SH-SY5Y (cell line): ENCODE measurements around the gene GPR143.

Experiments used
- GATA2 ChIP-seq: IDR thresholded peaks from 2 replicates; pipeline ENCODE4 v1.6.1; 2011; ENCODE audit warnings: mild to moderate bottlenecking, low read depth, low read length
- GATA3 ChIP-seq: IDR thresholded peaks from 2 replicates; pipeline ENCODE4 v1.6.1; 2011; ENCODE audit warnings: low read depth, mild to moderate bottlenecking, low read length, moderate library complexity

GPR143 gene

GRCh38 chrX:9765737-9766097 is at the start of gene GPR143:
Gene GPR143 (minus strand): TSS chrX:9765847. CDS start chrX:9765817, 30 bp downstream.
- no peak for TF ChIP-seq GATA3
- TF ChIP-seq GATA2, result no peak

- no peak for TF ChIP-seq GATA2
- no peak for TF ChIP-seq GATA3
Measured at GRCh38 chrX:9807355-9808182, 41.9 kb upstream of the GPR143 start.

- no peak for TF ChIP-seq GATA3
- TF ChIP-seq GATA2, result no peak
Measured at GRCh38 chrX:9805956-9806355, 40.3 kb upstream of the GPR143 start.

GRCh38 chrX:9804444-9804843 is 38.8 kb upstream of the GPR143 start:
- TF ChIP-seq GATA3 (no peak), GATA2 (no peak)

GRCh38 chrX:9802737-9803136 is 37.1 kb upstream of the GPR143 start:
- TF ChIP-seq GATA3 (no peak), GATA2 (no peak)

- TF ChIP-seq GATA3 (no peak), GATA2 (no peak)
Measured at GRCh38 chrX:9797384-9798360, 32.0 kb upstream of the GPR143 start.

- TF ChIP-seq GATA3 (no peak), GATA2 (no peak)
Measured at GRCh38 chrX:9794495-9794894, 28.8 kb upstream of the GPR143 start.

GRCh38 chrX:9790866-9791265 is 25.2 kb upstream of the GPR143 start:
- TF ChIP-seq GATA3, result no peak
- no peak for TF ChIP-seq GATA2

- TF ChIP-seq GATA2 (no peak), GATA3 (no peak)
Measured at GRCh38 chrX:9789555-9789954, 23.9 kb upstream of the GPR143 start.

GRCh38 chrX:9788911-9789310 is 23.3 kb upstream of the GPR143 start:
- no peak for TF ChIP-seq GATA3
- TF ChIP-seq GATA2, result no peak

GRCh38 chrX:9786798-9787635 is 21.4 kb upstream of the GPR143 start:
- TF ChIP-seq GATA2 (no peak), GATA3 (no peak)

- TF ChIP-seq GATA3 (no peak), GATA2 (no peak)
Measured at GRCh38 chrX:9785944-9786797, 20.5 kb upstream of the GPR143 start, which contains the start of gene SHROOM2. Gene SHROOM2 (plus strand): TSS chrX:9786429. CDS start chrX:9786546, 117 bp downstream.
